Ammon's horn (tissue), 1 donor: ENCODE measurements around the gene MT3.
"Not testable (repeated sequence)": the region's sequence is repeated elsewhere in the genome, so short reads cannot be mapped to it uniquely, and the experiment has no call there.

ENCODE experiments used
- DNase-seq: peaks from one replicate; pipeline ENCODE4 v3.0.0-alpha.2; 2016; ENCODE audit warnings: low spot score

Gene MT3

GRCh38 chr16:56580391-56581048 is 8.8 kb upstream of the MT3 start:
- DNase-seq: no peak

- DNase-seq: not testable (repeated sequence)
Observed at GRCh38 chr16:56582911-56583310, 6.4 kb upstream of the MT3 start.

- no peak for DNase-seq
Observed at GRCh38 chr16:56583351-56584168, 5.8 kb upstream of the MT3 start.

- no peak for DNase-seq
Observed at GRCh38 chr16:56584276-56584675, 5.1 kb upstream of the MT3 start.

GRCh38 chr16:56588781-56589140 is 567 bp upstream of the MT3 start:
- DNase-seq: no peak

- DNase-seq: peak; percentile 55
Observed at GRCh38 chr16:56591377-56592060, 2.2 kb downstream of the MT3 start.

GRCh38 chr16:56593573-56594291 is 4.4 kb downstream of the MT3 start:
- no peak for DNase-seq

- no peak for DNase-seq
Observed at GRCh38 chr16:56594292-56594619, 4.9 kb downstream of the MT3 start.

GRCh38 chr16:56600398-56600999 is 11.2 kb downstream of the MT3 start:
- peak; percentile 86 for DNase-seq

- no peak for DNase-seq
Observed at GRCh38 chr16:56601325-56601724, 12.0 kb downstream of the MT3 start.

GRCh38 chr16:56603589-56603988 is 14.3 kb downstream of the MT3 start:
- peak; percentile 86 for DNase-seq

- no peak for DNase-seq
Observed at GRCh38 chr16:56604966-56605365, 15.6 kb downstream of the MT3 start.

- DNase-seq: no peak
Observed at GRCh38 chr16:56605475-56605874, 16.1 kb downstream of the MT3 start.

- no peak for DNase-seq
Observed at GRCh38 chr16:56606071-56606475, 16.7 kb downstream of the MT3 start.

GRCh38 chr16:56606476-56607108 is 17.3 kb downstream of the MT3 start:
- no peak for DNase-seq

GRCh38 chr16:56607109-56607618 is 17.8 kb downstream of the MT3 start:
- no peak for DNase-seq

GRCh38 chr16:56607675-56608042 is 18.3 kb downstream of the MT3 start:
- no peak for DNase-seq

- peak; percentile 95 for DNase-seq
Observed at GRCh38 chr16:56608043-56608875, 18.9 kb downstream of the MT3 start, which contains the start of gene MT2A. Gene MT2A, plus strand, starts transcription at chr16:56608584. Its CDS starts 72 bp downstream, at chr16:56608656.

- DNase-seq: no peak
Observed at GRCh38 chr16:56608876-56609462, 19.6 kb downstream of the MT3 start.

- peak; percentile 85 for DNase-seq
Observed at GRCh38 chr16:56609463-56609921, 20.2 kb downstream of the MT3 start.
